GM04504 (cell line): ENCODE results near the gene TBX20.

Experiments used
- DNase-seq: peaks from one replicate; pipeline ENCODE4 v3.0.0-alpha.2; 2012; ENCODE audit warnings: low read depth

The TBX20 gene, protein sequence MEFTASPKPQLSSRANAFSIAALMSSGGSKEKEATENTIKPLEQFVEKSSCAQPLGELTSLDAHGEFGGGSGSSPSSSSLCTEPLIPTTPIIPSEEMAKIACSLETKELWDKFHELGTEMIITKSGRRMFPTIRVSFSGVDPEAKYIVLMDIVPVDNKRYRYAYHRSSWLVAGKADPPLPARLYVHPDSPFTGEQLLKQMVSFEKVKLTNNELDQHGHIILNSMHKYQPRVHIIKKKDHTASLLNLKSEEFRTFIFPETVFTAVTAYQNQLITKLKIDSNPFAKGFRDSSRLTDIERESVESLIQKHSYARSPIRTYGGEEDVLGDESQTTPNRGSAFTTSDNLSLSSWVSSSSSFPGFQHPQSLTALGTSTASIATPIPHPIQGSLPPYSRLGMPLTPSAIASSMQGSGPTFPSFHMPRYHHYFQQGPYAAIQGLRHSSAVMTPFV

DNA sequence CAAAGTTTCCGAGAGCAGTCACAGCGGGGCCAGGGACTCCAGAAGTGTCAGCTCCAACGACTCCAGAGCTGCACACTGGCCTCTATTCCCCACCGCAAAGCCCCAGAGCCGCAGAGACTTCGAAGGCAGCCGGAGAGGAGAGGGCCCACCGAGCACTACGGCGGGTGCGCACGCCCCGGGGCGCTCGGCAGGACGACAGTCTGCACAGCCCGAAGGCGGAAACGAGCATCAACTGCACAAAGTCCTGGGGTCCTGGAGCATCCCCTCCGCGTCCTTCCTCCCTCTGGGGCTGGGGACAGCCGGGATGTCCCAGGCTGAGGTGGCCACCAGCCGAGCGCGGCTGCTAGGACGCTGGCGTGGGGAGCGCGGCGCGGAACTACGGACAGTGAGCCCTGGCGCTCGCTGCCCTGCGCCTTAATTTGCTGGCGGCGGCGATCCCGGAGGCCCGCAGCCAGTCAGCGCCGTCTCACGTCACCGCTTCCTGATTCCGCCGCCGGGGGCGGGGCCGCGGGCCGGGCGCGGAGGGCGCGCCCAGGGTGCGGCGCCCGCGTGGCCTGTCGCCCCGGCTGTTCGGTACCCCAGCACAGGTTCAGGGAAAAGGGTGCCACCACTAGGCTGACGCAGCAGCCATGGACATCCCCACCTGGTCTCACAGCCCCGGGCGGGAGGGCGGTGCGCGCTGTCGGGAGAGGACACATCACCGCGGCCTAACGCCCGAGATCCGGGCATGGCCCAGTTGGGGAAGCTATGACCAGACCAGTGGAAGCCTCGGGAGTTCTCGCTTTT lies at the start of gene TBX20:
TBX20 (minus strand) TSS at position 391 of the 786 bp plus-strand sequence. CDS start 480 bp downstream, outside the sequence.
- DNase-seq: peak; percentile 1

DNA sequence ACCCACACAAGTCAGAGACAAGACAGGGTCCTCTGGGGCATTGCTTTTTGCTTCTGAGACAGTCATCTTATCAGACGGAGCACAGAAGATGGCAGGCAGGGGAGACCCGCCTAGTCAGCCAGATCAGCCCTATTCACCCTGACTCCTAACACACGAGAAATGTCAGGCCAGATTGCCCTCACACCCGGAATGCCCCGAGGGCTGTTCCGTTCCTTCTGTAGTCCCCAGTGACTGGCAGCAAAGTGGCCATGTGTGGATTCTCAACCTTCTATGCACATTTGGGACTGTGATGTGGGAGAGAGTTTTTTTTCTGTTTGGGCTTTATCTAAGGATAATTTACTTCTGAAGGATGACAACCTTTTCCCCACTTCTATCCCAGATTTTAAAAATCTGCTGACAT lies 35.5 kb upstream of the TBX20 start:
- DNase-seq: no peak

DNA sequence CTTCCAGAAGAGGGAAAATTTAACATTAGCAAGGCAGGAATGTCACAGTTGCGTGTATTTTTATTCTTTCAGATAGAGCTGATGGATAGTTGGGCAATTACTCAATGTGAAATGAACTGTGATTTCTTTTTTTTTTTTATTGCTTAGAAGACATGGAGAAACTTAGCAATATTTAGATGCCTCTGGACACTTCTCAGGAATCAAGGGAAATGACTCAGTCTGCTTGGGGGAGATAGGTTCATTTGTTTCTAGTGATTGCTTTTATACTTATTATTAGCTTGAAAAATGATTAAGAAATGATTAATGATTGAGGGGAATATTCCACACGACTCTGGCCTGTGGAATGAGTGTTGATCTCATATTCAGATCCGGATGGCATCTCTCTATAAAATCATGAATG lies 33.1 kb upstream of the TBX20 start:
- no peak for DNase-seq

DNA sequence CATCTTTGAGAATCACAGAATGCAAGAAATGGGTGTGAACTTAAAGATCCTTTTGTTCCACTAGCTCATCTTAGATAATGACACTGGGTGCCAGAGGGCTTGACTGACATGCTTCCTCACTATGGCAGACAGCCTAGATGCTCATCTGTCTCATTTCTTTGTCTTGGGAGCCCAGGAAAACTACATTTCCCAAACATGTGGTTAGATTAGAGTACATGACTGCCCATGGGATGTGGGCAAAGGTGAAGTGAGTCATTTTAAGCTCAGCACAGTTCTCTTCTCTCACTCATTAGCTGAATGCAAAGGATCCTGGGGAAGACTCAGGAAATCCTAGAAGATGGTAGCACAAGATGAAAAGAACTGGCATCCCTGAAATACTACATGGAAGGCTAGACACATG lies 32.5 kb upstream of the TBX20 start:
- no peak for DNase-seq

DNA sequence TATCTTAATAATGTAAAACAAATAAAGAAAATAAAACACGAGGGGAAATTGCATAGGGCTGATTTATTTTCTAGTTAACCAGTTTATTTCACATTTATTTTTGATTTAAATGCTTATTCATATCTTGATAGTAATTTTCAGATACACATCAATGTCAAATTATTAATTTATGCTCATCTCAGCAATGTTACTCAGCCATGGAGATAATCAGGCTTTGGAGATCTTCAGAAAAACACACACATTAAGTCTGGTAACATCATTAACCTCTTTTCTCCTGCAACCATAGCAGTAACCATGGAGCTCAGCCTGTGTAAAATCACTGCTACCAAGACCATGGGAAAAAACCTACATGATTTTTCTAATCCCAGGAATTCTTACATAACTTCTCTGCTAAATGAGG lies 31.9 kb upstream of the TBX20 start:
- DNase-seq: no peak

DNA sequence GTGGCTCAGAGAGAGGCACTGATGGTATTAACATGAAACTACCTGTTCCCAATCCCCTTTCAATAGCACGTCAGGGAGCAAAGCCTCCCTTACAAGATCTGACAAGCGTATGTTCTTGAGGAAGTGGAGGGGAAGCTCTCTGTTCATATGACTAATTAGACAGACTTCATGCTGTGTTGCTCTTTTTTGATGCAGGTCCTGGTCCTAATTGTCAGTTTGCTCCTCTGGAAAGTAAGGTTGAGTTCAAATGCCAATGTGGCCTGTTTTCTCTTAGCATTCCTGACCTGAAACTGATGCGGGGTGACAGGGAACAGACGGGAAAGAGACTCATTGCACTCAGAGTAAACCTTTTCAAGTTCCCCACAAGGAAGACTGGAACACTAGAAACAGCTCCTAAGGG lies 27.0 kb upstream of the TBX20 start:
- no peak for DNase-seq

DNA sequence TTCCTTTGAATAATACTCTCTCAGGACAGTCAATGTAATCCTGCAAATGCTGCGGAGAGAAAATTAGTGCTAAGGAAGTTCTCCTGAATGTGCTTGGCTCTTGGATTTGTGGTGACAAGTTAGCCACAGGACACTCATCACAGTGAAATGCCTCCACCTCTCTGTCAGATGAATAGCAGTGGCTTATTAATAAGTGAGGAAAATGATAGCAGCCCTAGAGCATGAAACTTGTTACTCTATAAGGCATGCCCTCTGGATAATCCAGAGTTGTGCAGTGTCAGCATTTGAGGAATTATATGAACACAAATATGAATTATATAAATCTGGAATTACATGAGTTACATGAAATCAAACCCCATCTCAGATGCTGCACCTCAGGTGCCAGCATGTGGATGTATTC lies 23.5 kb upstream of the TBX20 start:
- DNase-seq: no peak

DNA sequence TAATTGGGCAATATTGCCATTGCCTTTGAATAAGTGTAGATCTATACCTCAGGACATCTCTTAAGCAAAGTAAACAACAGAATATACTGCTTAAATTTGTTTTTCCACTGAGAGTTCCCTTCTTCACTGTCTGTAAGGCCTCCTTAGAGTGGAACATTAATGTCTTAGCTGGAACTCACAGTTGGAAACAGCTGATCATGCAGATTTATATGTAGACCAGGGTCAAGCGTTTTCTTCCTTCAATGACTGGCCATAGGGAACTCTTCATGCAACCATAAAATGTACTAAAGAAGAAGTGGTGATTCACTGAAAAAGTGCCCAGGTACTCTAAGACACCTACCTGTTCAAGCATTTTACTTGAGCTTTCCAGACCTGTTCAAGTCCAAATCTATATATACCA lies 18.3 kb upstream of the TBX20 start:
- no peak for DNase-seq

DNA sequence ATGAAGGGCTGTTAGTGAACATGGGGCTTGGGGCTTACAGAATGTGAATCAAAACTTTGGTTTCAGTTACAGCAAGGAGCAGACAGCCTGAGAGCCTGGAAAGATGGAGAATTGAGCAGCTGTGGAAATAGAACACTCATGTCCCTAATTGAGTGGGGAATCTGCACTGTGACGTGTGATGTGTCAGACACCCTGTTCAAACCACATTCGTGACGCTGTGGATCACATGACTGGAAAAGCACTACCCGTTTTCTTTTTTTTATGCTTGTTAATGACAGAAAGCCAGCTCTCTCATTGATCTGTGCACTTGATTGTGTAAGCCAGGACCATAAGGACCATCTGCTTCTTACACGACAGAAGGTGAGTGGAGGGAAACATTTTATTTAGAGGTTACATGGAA lies 15.1 kb upstream of the TBX20 start:
- DNase-seq: no peak

DNA sequence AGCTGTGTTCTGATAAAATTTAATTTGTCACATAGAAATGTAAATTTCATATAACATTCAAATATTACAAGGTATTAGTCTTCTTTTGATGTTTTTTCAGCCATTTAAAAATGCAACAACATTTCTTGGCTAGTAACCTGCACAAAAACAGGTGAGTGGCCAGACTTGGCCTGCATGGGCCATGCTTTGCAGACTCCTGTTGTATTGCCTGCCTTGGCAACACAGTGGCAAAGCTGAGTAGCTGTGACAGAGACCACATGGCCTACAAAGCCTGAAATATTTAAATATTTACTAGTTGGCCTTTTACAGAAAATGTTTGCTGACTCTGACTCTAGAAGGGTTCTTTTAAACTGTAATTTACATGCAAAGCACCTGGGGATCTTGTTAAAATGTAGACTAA lies 13.5 kb upstream of the TBX20 start:
- no peak for DNase-seq

DNA sequence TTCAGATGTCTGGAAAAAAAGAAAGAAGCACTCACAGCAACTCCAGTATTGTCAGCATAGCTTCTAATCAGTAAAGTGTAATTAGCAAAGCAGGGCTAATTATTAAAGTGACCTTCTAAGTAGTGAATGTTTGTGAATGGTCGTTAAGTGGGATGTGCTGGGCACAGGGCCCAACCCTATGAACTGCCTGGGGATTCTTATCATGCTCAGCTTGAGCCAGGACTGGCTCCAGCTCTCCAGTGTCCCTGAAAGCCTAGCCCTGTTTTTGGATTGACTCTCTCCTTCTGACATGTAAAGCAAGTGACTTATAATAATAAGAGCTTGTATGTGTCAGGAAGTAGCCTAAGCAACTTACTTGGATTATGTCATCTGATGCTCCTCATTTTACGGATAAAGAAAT lies 9.5 kb upstream of the TBX20 start:
- no peak for DNase-seq

DNA sequence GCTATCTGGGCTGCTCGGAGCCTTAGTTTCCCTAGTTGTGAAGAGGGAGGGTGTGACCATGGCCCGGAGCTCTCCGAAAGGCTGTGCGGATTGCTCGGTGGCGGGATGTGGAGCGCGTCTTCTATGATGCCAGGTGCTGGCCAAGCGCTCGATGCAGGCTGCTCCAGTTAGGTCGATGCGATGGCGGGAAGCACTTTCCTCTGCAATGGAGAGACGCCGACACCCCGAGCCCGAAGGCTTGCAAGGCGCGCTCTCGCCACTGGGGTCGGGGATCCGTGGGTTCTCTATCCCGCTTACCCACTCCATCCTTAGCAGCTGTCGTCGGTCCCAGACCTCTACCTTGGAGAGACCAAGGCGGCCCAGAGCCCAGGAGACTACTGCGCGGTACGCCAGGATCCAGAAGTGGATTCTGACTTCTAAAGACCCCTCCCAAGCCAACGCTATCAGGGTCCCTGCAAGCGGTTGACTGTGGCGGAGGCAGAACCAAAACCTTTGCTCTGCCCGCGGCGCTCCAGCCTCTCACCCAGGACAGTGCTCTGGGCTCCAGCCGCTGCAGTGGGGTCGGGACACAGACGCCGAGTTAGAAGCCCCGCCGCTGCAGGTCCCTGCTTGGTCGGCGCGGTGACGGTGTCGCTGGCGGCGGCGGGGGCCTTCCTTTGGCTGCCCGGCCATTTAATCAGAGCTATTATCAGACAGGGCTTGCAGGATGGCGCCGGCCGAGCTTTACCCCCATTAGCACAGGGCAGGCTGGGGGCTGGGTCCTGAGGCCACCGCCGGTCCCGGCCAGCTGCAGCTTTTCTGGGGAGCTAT lies 7.8 kb upstream of the TBX20 start:
- DNase-seq: no peak

DNA sequence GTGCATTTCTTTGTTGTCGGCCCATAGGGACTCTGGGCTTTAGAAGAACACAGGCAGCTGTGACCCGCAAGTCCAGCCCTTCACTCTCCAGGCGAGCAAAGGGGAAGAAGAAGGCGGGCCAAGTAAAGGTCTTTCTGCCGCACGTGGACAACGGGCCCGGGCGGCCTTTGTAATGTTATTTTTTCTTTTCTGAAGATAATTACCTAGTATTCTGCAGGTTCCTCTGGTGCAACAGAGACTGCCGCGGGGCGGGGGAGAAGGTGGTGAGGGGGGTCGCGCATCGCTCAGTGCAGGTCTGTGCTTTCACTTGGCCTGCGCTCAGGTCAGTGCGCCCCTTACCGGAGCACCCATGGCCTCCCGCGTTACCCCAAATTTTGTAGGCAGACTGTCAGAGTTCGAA lies 7.1 kb upstream of the TBX20 start:
- no peak for DNase-seq

DNA sequence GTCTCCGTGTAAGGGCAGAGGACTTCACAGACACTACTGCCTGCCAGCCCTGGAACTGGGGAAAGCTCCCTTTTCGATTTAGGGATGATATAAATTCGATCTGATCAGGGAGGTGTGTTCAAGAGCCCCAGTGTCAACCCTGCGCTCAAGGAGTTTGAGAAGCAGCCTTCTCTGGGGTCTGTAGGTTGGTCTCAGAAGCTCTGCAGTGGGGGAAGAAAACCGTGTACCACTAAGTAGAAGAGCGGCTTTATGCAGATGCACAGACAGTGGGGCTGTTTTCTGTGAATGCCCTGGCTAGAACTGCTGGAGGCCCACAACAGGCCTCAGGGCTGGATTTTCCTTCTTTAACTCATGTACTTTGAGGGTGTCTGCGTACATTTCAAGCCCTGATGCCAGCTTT lies 6.3 kb upstream of the TBX20 start:
- DNase-seq: no peak

DNA sequence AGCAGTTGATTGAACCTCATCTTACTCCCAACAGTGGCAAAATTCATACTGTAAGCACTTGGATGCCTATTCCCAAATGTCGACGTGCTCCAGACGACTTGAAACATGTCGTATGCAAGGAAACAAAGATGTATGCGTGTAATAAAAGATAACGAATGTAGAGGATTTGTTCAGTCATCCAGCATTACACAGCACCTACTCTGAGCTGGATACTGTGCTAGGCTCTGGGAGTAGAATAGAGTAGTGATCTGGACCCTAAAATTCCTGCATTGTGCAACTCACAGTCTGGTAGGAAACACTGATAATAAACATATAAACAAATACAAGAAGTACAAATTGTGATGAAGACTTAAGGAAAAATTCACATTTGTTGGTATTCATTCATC lies 5.6 kb upstream of the TBX20 start:
- DNase-seq: no peak

DNA sequence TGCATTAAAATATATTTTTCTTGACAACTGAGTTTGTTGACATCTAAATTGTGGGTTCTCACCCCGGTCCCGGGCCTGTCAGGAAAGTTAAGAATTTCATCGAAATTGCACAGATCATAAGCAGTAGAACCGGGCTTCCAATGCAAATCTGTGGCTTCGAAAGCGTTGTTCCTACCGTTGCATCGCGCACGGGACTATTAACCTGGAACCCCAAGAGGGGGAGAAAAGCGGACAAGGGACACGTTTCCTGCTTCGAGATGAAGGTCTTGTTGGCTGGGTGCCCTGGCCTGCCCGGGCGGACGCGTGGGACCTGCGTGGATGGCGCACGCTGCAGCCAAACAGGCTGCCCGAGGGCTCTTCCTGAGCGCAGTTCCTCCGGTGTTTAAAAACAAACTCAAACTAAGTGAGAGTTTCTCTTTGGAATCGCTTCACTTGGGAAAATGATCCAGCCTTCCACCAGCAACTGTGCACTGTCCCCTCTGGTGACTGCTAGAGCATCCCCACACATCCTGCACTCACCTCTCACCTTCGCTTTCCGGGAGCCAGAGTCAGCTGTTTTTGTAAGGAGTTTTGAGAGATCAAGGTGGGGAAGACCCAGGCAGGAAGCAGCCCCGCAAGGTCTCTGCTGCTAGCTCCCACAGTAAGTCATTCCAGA lies 5.1 kb upstream of the TBX20 start:
- no peak for DNase-seq

DNA sequence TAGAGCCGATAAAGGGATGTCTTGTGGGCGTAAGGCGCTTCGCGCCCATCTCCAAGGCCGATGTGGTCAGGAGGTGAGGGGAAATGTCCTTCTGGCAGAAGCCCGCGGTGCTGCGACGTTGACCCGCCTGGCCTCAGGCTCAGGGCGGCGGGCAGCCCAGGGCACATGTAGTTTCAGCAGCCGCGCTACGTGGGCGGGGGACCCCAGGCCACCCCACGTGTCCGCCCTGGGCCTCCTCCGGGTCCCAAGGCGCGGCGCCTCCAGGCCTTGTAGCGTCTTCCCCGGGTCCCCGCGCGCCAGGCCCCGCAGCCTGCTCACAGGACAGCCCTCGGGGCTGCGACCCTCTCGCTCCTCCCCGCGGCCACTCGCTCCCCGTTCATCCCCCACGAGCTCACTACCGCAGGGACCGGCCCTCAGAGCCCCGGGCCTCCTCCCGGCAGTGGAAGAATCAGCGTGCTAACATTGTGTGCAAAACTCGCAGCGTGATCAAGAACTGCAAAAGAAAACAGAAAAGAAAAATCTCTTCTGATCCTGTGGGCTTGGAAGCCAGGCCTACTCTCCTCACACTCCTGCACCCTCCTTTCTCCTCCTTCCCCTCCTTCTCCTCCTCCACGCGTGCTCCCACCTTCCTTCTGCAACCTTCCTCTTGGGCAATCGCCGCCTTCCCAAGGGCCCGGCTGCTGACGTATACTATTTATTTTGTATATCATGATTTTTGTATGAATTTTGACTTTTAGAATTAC lies 4.4 kb upstream of the TBX20 start:
- DNase-seq: no peak

DNA sequence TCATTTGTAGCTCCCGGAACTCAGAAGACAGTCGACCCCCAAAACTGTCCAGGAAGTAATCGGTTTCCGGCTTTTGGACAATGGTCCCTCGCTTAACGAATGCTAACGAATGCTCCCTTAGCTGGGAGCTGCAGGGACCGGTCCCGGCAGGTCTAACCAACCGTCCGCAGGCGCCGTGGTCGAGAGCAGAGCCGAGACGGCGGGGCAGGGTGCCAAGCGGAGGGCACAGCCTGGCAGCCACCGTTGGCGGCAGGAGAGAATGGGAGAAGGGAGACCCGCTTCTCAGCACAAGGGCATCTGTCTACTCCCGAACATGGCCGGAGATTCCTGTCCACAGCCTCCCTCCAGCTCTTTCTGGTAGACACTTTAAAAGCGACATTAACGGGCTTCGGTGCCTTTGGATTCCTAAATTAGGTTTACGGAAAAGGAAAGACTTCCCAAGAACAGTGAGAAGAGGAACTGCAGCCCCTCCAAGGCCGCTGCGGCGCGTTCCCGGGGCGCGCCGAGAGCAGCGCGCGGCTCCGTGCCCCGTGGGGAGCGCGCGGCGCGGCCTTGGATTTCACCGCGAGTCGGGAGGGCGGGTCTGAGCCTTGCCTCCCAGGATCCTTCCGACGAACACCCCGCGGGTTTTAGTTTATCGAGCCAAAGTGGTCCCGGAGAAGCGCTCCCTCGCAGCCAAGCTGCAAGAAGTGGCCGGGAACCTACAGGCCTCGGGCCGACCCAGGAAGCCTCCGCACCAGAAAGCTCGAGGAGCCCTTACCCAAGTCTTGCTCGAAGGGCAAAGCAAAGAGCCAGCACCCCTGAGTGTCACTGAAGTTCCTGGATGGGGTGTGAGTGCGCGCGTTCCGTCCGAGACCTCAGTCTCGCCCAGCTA lies 3.6 kb upstream of the TBX20 start:
- no peak for DNase-seq

DNA sequence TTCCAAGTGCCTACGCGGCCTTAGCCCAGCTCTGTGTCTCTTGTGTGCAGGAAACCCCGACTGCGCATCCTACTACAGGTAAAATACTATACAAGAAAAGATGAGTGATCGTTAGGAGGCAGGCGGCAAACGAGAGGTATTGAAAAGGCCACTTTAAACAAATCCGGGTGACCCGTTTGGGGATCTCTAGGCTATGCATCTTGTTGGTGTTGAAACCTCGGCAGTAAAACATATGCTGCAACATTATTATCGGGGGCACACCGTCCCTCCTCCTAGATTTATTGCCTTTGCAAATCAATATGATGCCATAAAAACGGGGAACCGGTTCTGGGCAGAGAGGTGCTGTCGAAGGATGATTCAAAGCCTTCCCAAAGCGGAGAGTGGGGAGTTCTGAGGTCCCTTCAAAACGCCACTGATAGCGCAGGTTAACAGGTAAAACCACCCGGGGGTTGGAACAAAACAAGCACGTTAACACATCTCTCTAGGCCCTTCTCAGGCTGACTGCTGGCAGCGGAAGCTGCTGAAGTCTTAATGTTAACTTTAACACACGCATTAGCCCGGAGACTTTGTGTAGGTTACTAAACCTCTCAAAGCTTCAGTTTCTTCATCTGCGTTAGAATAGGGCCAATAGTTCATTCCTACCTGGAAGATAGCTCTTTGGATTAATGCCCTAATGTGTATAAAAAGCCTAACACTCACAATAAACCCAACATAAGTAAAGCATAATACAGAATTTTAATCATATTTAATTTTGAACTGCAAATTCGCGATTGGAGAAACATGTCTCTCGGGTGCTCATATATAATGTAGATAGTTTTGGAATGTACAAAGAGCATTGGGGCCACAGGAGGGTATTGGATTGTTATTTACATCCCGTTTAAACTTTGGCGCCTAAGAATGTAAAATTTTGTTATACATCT lies 2.6 kb upstream of the TBX20 start:
- DNase-seq: no peak
